GM13976 (cell line): ENCODE measurements around the gene RTEL1.

ENCODE experiments used
- DNase-seq: peaks from one replicate; pipeline ENCODE4 v3.0.0; 2012; ENCODE audit warnings: low spot score
- CTCF ChIP-seq: IDR thresholded peaks from 2 replicates; pipeline ENCODE4 v1.5.1; 2012; ENCODE audit warnings: borderline replicate concordance, mild to moderate bottlenecking; ENCODE audit not compliant: insufficient read depth; ENCODE audit errors: extremely low read depth, missing control alignments, control extremely low read depth
- in situ Hi-C: fragments of 300-500 bp; cut with MboI; formaldehyde crosslinking; loops from one replicate; pipeline ENCODE4 v1.12.0; 2022; ENCODE audit warnings: low sequenced_read_pairs, mixed read lengths, inconsistent platforms; ENCODE audit not compliant: unreplicated experiment

RTEL1 gene

DNA sequence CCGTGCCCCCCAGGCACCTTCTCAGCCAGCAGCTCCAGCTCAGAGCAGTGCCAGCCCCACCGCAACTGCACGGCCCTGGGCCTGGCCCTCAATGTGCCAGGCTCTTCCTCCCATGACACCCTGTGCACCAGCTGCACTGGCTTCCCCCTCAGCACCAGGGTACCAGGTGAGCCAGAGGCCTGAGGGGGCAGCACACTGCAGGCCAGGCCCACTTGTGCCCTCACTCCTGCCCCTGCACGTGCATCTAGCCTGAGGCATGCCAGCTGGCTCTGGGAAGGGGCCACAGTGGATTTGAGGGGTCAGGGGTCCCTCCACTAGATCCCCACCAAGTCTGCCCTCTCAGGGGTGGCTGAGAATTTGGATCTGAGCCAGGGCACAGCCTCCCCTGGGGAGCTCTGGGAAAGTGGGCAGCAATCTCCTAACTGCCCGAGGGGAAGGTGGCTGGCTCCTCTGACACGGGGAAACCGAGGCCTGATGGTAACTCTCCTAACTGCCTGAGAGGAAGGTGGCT, 39.3 kb downstream of the RTEL1 start:
- in situ Hi-C loops = no loop called here
- no peak for DNase-seq
- no peak for TF ChIP-seq CTCF

GRCh38 chr20:63697868-63698545, 39.9 kb downstream of the RTEL1 start:
- in situ Hi-C loops = no loop called here
- TF ChIP-seq CTCF = no peak
- DNase-seq = no peak

- DNase-seq = peak; percentile 82
- TF ChIP-seq CTCF = no peak
- in situ Hi-C loops = no loop called here
These were observed 40.8 kb downstream of the RTEL1 start for GRCh38 chr20:63698739-63699465.

GRCh38 chr20:63699466-63700198, 41.5 kb downstream of the RTEL1 start:
- TF ChIP-seq CTCF = no peak
- DNase-seq = peak; percentile 24
- in situ Hi-C loops = loop anchor here (10.0 kb wide), 1 partner anchor 155 kb away; no protein-coding TSS in a partner anchor

GRCh38 chr20:63700199-63701050, 42.3 kb downstream of the RTEL1 start:
- no peak for TF ChIP-seq CTCF
- peak; percentile 28 for DNase-seq
- in situ Hi-C loops = loop anchor here (10.0 kb wide), 1 partner anchor 154 kb away; no protein-coding TSS in a partner anchor

GRCh38 chr20:63701051-63701328, 42.9 kb downstream of the RTEL1 start:
- in situ Hi-C loops = loop anchor here (10.0 kb wide), 1 partner anchor 154 kb away; no protein-coding TSS in a partner anchor
- no peak for DNase-seq
- no peak for TF ChIP-seq CTCF
